Adrenal gland (tissue), 5 donors: Measurements from ENCODE around the gene HSD17B2.

Experiments used
- POLR2A ChIP-seq, 2 donors: fragments of 450-650 bp; IDR thresholded peaks; one replicate each; pipeline ENCODE4 v1.6.1; 2017; ENCODE audit warnings: antibody characterized with exemption in 2 of 2, mild to moderate bottlenecking in 2 of 2, moderate library complexity in 1 of 2
- TF ChIP-seq, protein P1 (sequence below), 6 experiments: fragments of 450-650 bp in 4 of 6; fragments of 200-600 bp in 2 of 6; sonication (generic) in 1 of 6; IDR thresholded peaks; 1 replicate in 5 of 6; 2 replicates in 1 of 6; pipeline versions ENCODE4 v1.5.1 to v1.8.0; 2016 to 2021; ENCODE audit warnings: antibody characterized with exemption in 6 of 6, mild to moderate bottlenecking in 2 of 6, moderate library complexity in 1 of 6
- donor health status: DM: no; HTN: no; CAD: no.

DNA sequence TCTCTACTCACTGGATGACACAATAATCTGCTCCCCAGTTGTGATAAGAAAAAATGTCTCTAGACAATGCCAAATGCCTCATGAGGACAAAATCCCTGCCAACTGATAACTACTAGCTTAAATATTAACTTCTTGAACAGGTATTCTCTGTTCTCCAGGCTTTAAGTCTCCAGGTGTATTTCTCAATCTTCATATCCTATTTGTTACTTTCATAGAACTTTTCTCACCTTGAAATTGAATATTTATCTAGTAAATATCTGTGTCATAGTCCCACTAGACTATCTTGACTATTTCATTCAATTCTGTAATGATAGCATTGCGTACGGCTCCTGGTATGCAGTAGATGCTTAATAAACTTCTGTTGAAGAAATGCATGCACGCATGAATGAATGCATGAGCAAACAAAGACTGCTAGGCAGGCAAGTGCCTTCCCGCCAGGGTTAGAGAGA, 15.9 kb downstream of the HSD17B2 start:
- TF ChIP-seq, protein P1, sequence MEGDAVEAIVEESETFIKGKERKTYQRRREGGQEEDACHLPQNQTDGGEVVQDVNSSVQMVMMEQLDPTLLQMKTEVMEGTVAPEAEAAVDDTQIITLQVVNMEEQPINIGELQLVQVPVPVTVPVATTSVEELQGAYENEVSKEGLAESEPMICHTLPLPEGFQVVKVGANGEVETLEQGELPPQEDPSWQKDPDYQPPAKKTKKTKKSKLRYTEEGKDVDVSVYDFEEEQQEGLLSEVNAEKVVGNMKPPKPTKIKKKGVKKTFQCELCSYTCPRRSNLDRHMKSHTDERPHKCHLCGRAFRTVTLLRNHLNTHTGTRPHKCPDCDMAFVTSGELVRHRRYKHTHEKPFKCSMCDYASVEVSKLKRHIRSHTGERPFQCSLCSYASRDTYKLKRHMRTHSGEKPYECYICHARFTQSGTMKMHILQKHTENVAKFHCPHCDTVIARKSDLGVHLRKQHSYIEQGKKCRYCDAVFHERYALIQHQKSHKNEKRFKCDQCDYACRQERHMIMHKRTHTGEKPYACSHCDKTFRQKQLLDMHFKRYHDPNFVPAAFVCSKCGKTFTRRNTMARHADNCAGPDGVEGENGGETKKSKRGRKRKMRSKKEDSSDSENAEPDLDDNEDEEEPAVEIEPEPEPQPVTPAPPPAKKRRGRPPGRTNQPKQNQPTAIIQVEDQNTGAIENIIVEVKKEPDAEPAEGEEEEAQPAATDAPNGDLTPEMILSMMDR (IDR thresholded peaks at IDR 0.05): no peak
- TF ChIP-seq POLR2A (IDR thresholded peaks at IDR 0.05): no peak
